AG04449 (cell line): ENCODE results near the gene ABHD12.

Experiments
- CTCF ChIA-PET: fragments of 350-600 bp; formaldehyde crosslinking; extraction: SDS; loops from one replicate; lab custom pipeline; 2021; ENCODE audit warnings: antibody characterized with exemption; lab: Yijun Ruan, JAX
- POLR2A ChIA-PET: fragments of 400-600, 350-600 bp; formaldehyde crosslinking; extraction: SDS; loops from one replicate; lab custom pipeline; 2020; ENCODE audit warnings: antibody characterized with exemption, inconsistent platforms; lab: Yijun Ruan, JAX
- DNase-seq: peaks from one replicate; pipeline ENCODE4 v3.0.0-alpha.2; 2010; ENCODE audit warnings: low read depth, low spot score
- H3K4me3 ChIP-seq: 2 replicates; pipeline ENCODE4 v1.5.1; 2011; ENCODE audit warnings: low read depth, mild to moderate bottlenecking, control low read depth, low read length
- CTCF ChIP-seq: IDR thresholded peaks from one replicate; pipeline ENCODE4 v1.5.1; 2011; ENCODE audit warnings: mild to moderate bottlenecking, moderate library complexity, low read length, control low read depth, inconsistent platforms; ENCODE audit not compliant: insufficient read depth; ENCODE audit errors: missing control alignments

Gene ABHD12

DNA sequence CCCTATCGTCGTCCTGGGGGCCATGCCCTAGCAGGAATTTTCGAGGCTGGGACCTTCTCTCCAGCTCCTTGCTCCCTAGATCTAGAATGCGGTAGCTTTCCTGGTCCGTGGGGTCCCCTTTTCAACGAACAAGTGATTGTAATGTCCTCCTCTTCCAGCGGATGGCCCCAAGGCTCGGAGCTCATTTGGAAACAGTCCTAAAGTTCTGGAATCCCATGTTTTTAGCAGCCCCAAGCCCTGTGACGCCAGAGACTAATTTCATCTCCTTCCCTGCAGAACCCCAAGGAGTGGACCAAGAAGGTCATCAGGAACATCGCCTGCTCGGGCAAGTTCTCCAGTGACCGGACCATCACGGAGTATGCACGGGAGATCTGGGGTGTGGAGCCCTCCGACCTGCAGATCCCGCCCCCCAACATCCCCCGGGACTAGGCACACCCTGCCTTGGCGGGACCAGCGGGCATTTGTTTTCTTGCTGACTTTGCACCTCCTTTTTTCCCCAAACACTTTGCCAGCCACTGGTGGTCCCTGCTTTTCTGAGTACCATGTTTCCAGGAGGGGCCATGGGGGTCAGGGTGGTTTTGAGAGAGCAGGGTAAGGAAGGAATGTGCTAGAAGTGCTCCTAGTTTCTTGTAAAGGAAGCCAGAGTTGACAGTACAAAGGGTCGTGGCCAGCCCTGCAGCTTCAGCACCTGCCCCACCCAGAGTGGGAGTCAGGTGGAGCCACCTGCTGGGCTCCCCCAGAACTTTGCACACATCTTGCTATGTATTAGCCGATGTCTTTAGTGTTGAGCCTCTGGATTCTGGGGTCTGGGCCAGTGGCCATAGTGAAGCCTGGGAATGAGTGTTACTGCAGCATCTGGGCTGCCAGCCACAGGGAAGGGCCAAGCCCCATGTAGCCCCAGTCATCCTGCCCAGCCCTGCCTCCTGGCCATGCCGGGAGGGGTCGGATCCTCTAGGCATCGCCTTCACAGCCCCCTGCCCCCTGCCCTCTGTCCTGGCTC lies 94.2 kb downstream of the ABHD12 start:
- DNase-seq, result no peak
- TF ChIP-seq CTCF, result peak; percentile 27
- no peak overlapping the region for H3K4me3 ChIP-seq
- POLR2A ChIA-PET, result no interaction called here
- CTCF ChIA-PET, result interaction anchor here (0.8 to 5.0 kb wide), 15 partner anchors 8 to 302 kb away, joined by 3 to 99 read pairs (median 4); no protein-coding TSS in a partner anchor

GRCh38 chr20:25295386-25296093 lies 95.1 kb downstream of the ABHD12 start:
- no peak for DNase-seq
- CTCF ChIA-PET, result interaction anchor here (0.6 to 5.0 kb wide), 17 partner anchors 9 to 301 kb away, joined by 3 to 99 read pairs (median 5); no protein-coding TSS in a partner anchor
- H3K4me3 ChIP-seq, result no peak overlapping the region
- POLR2A ChIA-PET, result no interaction called here
- TF ChIP-seq CTCF, result no peak

- POLR2A ChIA-PET, result no interaction called here
- TF ChIP-seq CTCF, result peak; percentile 100
- DNase-seq, result no peak
- H3K4me3 ChIP-seq, result no peak overlapping the region
- CTCF ChIA-PET, result interaction anchor here (0.6 to 5.0 kb wide), 19 partner anchors 8 to 301 kb away, joined by 3 to 99 read pairs (median 5); partner anchors contain the start of gene PYGB
These were observed 95.9 kb downstream of the ABHD12 start for GRCh38 chr20:25294459-25295385.

DNA sequence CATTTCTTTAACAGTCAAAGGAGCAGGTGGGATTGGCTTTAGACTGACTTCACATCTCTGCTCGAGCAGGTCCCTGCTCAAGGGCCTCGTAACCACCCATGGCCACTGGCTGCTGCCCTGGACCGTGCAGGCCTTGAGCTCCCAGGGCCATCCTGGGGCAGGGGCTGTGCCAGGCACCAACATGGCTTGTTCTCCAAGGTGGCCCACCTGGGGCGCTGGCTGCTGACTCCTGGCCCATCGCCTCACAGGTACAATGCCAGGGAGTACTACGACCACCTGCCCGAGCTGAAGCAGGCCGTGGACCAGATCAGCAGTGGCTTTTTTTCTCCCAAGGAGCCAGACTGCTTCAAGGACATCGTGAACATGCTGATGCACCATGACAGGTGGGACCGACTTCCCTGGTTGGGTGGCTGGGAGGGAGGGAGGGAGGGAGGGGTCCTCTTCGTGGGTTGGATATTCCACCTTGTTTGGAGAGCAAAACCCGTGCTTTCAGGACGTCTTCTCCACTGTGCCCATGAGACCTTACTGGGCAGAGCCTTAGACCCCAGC lies 96.7 kb downstream of the ABHD12 start:
- DNase-seq, result no peak
- POLR2A ChIA-PET, result no interaction called here
- no peak overlapping the region for H3K4me3 ChIP-seq
- no peak for TF ChIP-seq CTCF
- CTCF ChIA-PET, result interaction anchor here (1.0 to 5.0 kb wide), 13 partner anchors 8 to 300 kb away, joined by 3 to 99 read pairs (median 4); partner anchors contain the start of gene PYGB

DNA sequence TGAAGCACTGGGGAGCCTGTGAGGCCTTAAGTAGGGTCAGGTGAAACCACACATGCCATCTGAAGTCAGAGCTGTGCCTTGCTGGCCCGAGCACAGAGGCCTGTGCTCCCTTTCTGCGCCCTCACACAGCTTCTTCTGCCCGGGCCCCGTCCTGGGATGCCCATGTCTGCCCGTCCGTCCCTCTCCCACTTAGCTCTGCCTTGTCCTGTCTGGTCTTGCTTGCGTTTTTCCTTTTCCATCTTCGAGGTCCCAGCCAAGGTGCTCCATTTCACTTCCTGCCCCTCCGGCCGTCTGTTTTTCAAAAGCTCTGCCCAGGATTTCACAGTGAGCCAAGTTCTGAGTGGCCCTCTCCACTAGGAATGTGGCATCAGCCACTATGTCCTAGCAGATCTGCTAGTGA lies 97.1 kb downstream of the ABHD12 start:
- no peak for DNase-seq
- no peak overlapping the region for H3K4me3 ChIP-seq
- no peak for TF ChIP-seq CTCF
- ChIA-PET POLR2A (no interaction called here), CTCF (interaction anchor here (1.0 to 5.0 kb wide), 11 partner anchors 9 to 111 kb away, joined by 3 to 99 read pairs (median 3); partner anchors contain the start of gene PYGB)
